Measurements from ENCODE around the gene CDC42EP1.

DNA sequence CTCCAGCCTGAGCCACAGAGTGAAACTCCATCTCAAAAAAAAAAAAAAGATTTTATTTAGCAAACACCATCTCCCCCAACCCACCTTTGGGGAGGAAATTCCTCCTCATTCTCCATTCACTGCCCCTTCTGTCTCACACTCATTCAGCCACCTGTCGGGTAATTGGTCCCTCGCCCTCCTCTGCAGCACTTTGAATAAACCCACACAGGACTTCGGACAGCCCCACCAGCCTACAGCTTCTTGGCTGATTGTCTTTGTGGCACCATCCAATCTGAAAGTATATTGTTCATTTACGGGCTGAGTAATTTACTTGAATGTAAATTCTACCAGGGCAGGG lies 40.9 kb downstream of the CDC42EP1 start:
- TF ChIP-seq, protein P1, sequence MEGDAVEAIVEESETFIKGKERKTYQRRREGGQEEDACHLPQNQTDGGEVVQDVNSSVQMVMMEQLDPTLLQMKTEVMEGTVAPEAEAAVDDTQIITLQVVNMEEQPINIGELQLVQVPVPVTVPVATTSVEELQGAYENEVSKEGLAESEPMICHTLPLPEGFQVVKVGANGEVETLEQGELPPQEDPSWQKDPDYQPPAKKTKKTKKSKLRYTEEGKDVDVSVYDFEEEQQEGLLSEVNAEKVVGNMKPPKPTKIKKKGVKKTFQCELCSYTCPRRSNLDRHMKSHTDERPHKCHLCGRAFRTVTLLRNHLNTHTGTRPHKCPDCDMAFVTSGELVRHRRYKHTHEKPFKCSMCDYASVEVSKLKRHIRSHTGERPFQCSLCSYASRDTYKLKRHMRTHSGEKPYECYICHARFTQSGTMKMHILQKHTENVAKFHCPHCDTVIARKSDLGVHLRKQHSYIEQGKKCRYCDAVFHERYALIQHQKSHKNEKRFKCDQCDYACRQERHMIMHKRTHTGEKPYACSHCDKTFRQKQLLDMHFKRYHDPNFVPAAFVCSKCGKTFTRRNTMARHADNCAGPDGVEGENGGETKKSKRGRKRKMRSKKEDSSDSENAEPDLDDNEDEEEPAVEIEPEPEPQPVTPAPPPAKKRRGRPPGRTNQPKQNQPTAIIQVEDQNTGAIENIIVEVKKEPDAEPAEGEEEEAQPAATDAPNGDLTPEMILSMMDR (IDR thresholded peaks at IDR 0.05), result no peak
- TF ChIP-seq EZH2 (IDR thresholded peaks at IDR 0.05; ENCODE audit: borderline replicate concordance, insufficient read depth, low read depth, low read length, poor library complexity, severe bottlenecking), result no peak
